CD4-positive, alpha-beta T cell treated with Interleukin-17A for 1 hour (primary cell): ENCODE data around the gene STRIP2.
"Not testable (repeated sequence)": the region's sequence is repeated elsewhere in the genome, so short reads cannot be mapped to it uniquely, and the experiment has no call there.

Experiments
- DNase-seq: peaks from one replicate; pipeline ENCODE4 v3.0.0-alpha.2; 2020

The STRIP2 gene

GRCh38 chr7:129433847-129434674 lies at the start of gene STRIP2:
Gene STRIP2, plus strand, starts transcription at chr7:129434432. Its CDS starts 41 bp downstream, at chr7:129434473.
- DNase-seq, result peak; percentile 88

- DNase-seq, result no peak
Measured at GRCh38 chr7:129385116-129385515, 49.1 kb upstream of the STRIP2 start.

GRCh38 chr7:129385598-129385997 lies 48.6 kb upstream of the STRIP2 start:
- no peak for DNase-seq

GRCh38 chr7:129386506-129386905 lies 47.7 kb upstream of the STRIP2 start:
- DNase-seq, result no peak

- DNase-seq, result no peak
Measured at GRCh38 chr7:129387537-129387936, 46.7 kb upstream of the STRIP2 start.

- no peak for DNase-seq
Measured at GRCh38 chr7:129388333-129389098, 45.7 kb upstream of the STRIP2 start.

GRCh38 chr7:129389829-129390228 lies 44.4 kb upstream of the STRIP2 start:
- no peak for DNase-seq

GRCh38 chr7:129390314-129390713 lies 43.9 kb upstream of the STRIP2 start:
- DNase-seq, result no peak

GRCh38 chr7:129391546-129392171 lies 42.6 kb upstream of the STRIP2 start:
- no peak for DNase-seq

GRCh38 chr7:129393255-129393654 lies 41.0 kb upstream of the STRIP2 start:
- no peak for DNase-seq

- DNase-seq, result no peak
Measured at GRCh38 chr7:129394101-129394500, 40.1 kb upstream of the STRIP2 start.

GRCh38 chr7:129394982-129395914 lies 39.0 kb upstream of the STRIP2 start:
- no peak for DNase-seq

- DNase-seq, result no peak
Measured at GRCh38 chr7:129401228-129401966, 32.8 kb upstream of the STRIP2 start.

GRCh38 chr7:129401967-129402860 lies 32.0 kb upstream of the STRIP2 start:
- peak; percentile 3 for DNase-seq

GRCh38 chr7:129405527-129405926 lies 28.7 kb upstream of the STRIP2 start:
- DNase-seq, result no peak

- not testable (repeated sequence) for DNase-seq
Measured at GRCh38 chr7:129410238-129410637, 24.0 kb upstream of the STRIP2 start.

GRCh38 chr7:129412501-129412900 lies 21.7 kb upstream of the STRIP2 start:
- DNase-seq, result no peak

GRCh38 chr7:129417073-129417472 lies 17.2 kb upstream of the STRIP2 start:
- DNase-seq, result no peak

GRCh38 chr7:129421717-129422250 lies 12.4 kb upstream of the STRIP2 start:
- DNase-seq, result no peak

- no peak for DNase-seq
Measured at GRCh38 chr7:129422727-129423126, 11.5 kb upstream of the STRIP2 start.
